Measurements from ENCODE around the gene COL5A2.

Gene COL5A2

DNA sequence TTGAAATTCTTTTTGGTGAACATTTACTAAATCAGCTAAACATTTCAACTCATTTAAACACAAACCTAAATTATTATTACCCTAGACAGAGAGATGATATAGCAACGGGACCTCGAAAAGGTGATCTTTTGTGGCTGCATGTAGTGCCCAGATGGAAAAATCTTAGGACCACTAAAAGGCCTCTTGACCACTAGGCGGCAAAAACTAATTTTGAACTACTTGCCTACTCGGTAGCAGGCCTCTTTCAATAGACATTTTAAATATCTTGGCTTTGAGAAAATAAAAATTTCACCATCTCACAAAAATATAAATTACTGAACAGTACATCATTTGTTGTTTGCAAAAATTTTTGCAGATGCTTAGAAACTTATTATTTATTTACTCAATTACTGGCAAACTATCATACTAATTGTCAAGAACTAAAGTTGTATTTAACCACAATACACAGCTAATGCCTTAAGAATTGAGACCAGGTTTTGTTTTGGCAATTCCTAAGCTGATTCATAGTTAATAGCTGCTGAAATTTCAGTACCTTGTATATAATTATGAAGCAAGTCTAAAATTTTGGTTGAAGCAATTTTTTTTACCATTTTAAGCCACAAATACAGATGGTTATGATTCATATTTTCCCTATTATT is 196.0 kb downstream of the COL5A2 start:
- DNase-seq, result peak; percentile 22
